ENCODE measurements around the gene DRGX.

Gene DRGX

GRCh38 chr10:49395741-49396665 is at the start of gene DRGX:
DRGX (minus strand) TSS chr10:49396089; CDS start chr10:49395440, 649 bp downstream.
- DNase-seq (ENCODE audit: low read depth) = no peak

GRCh38 chr10:49444349-49444748 is 48.5 kb upstream of the DRGX start:
- no peak for DNase-seq (ENCODE audit: low read depth)

GRCh38 chr10:49442863-49443262 is 47.0 kb upstream of the DRGX start:
- no peak for DNase-seq (ENCODE audit: low read depth)

- no peak for DNase-seq (ENCODE audit: low read depth)
Measured at GRCh38 chr10:49441488-49442476, 45.9 kb upstream of the DRGX start.

GRCh38 chr10:49435225-49435624 is 39.3 kb upstream of the DRGX start:
- no peak for DNase-seq (ENCODE audit: low read depth)

GRCh38 chr10:49433069-49433468 is 37.2 kb upstream of the DRGX start:
- no peak for DNase-seq (ENCODE audit: low read depth)

GRCh38 chr10:49431426-49431825 is 35.5 kb upstream of the DRGX start:
- DNase-seq (ENCODE audit: low read depth) = no peak

GRCh38 chr10:49429458-49429857 is 33.6 kb upstream of the DRGX start:
- no peak for DNase-seq (ENCODE audit: low read depth)

- DNase-seq (ENCODE audit: low read depth) = no peak
Measured at GRCh38 chr10:49426490-49427360, 30.8 kb upstream of the DRGX start.

GRCh38 chr10:49419005-49419404 is 23.1 kb upstream of the DRGX start:
- no peak for DNase-seq (ENCODE audit: low read depth)

- no peak for DNase-seq (ENCODE audit: low read depth)
Measured at GRCh38 chr10:49418328-49418727, 22.4 kb upstream of the DRGX start.

- no peak for DNase-seq (ENCODE audit: low read depth)
Measured at GRCh38 chr10:49418053-49418326, 22.1 kb upstream of the DRGX start.

GRCh38 chr10:49417311-49418052 is 21.6 kb upstream of the DRGX start:
- DNase-seq (ENCODE audit: low read depth) = no peak

- DNase-seq (ENCODE audit: low read depth) = no peak
Measured at GRCh38 chr10:49415846-49416245, 20.0 kb upstream of the DRGX start.

GRCh38 chr10:49415109-49415508 is 19.2 kb upstream of the DRGX start:
- no peak for DNase-seq (ENCODE audit: low read depth)

GRCh38 chr10:49414496-49414895 is 18.6 kb upstream of the DRGX start:
- no peak for DNase-seq (ENCODE audit: low read depth)

- no peak for DNase-seq (ENCODE audit: low read depth)
Measured at GRCh38 chr10:49412571-49412970, 16.7 kb upstream of the DRGX start.

GRCh38 chr10:49410365-49411074 is 14.6 kb upstream of the DRGX start:
- DNase-seq (ENCODE audit: low read depth) = no peak

GRCh38 chr10:49409755-49410154 is 13.9 kb upstream of the DRGX start:
- DNase-seq (ENCODE audit: low read depth) = no peak

GRCh38 chr10:49408519-49409306 is 12.8 kb upstream of the DRGX start:
- DNase-seq (ENCODE audit: low read depth) = no peak
